Measurements from ENCODE around the gene LOXL1.

Gene LOXL1

GRCh38 chr15:73919706-73920105, 6.6 kb upstream of the LOXL1 start:
- Histone ChIP-seq H2AFZ (ENCODE audit: low read depth) (no peak overlapping the region), H3K27ac (no peak overlapping the region), H3K4me1 (ENCODE audit: low read depth, poor library complexity, severe bottlenecking) (no peaks in the 10 kb centered on the region)

GRCh38 chr15:73921254-73921925, 4.9 kb upstream of the LOXL1 start:
- Histone ChIP-seq H3K27ac (no peak overlapping the region), H3K4me3 (IDR thresholded peaks at IDR 0.05; ENCODE audit: insufficient read depth, low read depth, low read length) (no peak overlapping the region), H3K79me2 (ENCODE audit: insufficient read depth, low read depth) (no peaks in the 10 kb centered on the region), H4K20me1 (ENCODE audit: insufficient read depth) (no peaks in the 10 kb centered on the region), H3K9ac (no peak overlapping the region), H3K36me3 (ENCODE audit: insufficient read depth) (no peaks in the 10 kb centered on the region), H3K27me3 (ENCODE audit: insufficient read depth, low read depth) (peaks cover 2% of the 10 kb centered on the region; the same call in 1 of the 2 replicates), H3K4me1 (ENCODE audit: low read depth, poor library complexity, severe bottlenecking) (no peaks in the 10 kb centered on the region), H2AFZ (ENCODE audit: low read depth) (no peak overlapping the region), H3K4me2 (no peak overlapping the region)
- TF ChIP-seq CTCF (conservative IDR thresholded peaks at IDR 0.05; ENCODE audit: low read depth, low read length) = no peak

More at GRCh38 chr15:73919706-73920105, 6.6 kb upstream of the LOXL1 start:
- TF ChIP-seq CTCF (conservative IDR thresholded peaks at IDR 0.05; ENCODE audit: low read depth, low read length) = no peak
- no peak overlapping the region for H3K4me3 ChIP-seq (IDR thresholded peaks at IDR 0.05; ENCODE audit: insufficient read depth, low read depth, low read length)
- H3K79me2 ChIP-seq (ENCODE audit: insufficient read depth, low read depth) = no peaks in the 10 kb centered on the region
- no peaks in the 10 kb centered on the region for H3K36me3 ChIP-seq (ENCODE audit: insufficient read depth)
- H3K9ac ChIP-seq = no peak overlapping the region
- no peaks in the 10 kb centered on the region for H4K20me1 ChIP-seq (ENCODE audit: insufficient read depth)
- H3K27me3 ChIP-seq (ENCODE audit: insufficient read depth, low read depth) = peaks cover 2% of the 10 kb centered on the region; the same call in 1 of the 2 replicates
- H3K4me2 ChIP-seq = no peak overlapping the region

DNA sequence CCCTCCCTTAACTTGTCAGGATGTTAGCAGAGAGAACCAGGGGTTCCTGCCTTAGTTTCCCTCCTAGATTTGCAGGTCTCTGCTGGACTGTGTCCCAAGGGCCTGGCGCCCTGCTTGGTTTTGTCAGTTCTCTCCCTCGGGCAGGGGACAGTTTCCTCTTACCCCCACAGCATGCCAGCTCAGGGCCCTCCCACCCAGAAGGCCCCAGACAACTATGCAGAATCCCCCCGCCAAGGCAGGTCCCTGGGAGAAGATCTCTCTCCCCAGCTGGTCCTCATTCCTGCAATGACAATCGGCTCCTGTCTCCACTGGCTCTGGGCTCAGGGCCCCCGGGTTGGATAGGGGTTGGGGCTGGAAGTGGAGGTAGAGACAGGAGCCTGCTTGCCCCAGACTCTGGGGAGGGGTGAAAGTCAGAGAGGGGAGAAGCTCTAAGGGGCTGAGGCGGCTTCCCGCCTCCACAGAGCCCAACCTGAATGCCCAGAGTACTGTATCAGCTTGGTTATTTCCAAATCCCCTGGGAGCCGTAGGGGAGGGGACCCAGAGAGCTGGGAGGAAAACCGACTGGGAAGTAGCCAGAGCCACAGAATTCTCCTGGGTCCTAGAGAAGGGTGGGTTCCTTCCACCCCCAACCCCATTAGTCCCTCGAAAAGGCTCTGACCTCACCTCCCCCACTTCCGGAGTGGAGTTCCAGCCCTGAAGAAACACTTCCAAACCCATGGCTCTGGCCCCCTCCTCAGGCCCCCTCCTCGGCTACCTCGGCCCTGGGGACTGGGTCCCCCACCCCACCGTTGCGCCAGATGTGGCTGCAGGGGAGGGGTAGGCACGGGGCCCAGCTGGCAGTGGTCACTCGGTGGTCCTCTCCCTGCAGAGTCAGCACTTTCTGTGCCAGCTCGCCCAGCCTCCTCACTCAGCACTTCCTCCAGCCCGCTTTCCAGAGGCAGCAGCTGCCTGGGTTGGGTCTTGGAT, 3.8 kb upstream of the LOXL1 start:
- peaks cover 2% of the 10 kb centered on the region; the same call in 1 of the 2 replicates for H3K27me3 ChIP-seq (ENCODE audit: insufficient read depth, low read depth)
- no peaks in the 10 kb centered on the region for H3K4me1 ChIP-seq (ENCODE audit: low read depth, poor library complexity, severe bottlenecking)
- H3K9ac ChIP-seq = no peak overlapping the region
- no peaks in the 10 kb centered on the region for H3K79me2 ChIP-seq (ENCODE audit: insufficient read depth, low read depth)
- no peak overlapping the region for H3K4me2 ChIP-seq
- no peak overlapping the region for H3K27ac ChIP-seq
- H3K36me3 ChIP-seq (ENCODE audit: insufficient read depth) = no peaks in the 10 kb centered on the region
- no peak overlapping the region for H2AFZ ChIP-seq (ENCODE audit: low read depth)
- H3K4me3 ChIP-seq (IDR thresholded peaks at IDR 0.05; ENCODE audit: insufficient read depth, low read depth, low read length) = no peak overlapping the region
- TF ChIP-seq CTCF (conservative IDR thresholded peaks at IDR 0.05; ENCODE audit: low read depth, low read length) = no peak
- H4K20me1 ChIP-seq (ENCODE audit: insufficient read depth) = no peaks in the 10 kb centered on the region

DNA sequence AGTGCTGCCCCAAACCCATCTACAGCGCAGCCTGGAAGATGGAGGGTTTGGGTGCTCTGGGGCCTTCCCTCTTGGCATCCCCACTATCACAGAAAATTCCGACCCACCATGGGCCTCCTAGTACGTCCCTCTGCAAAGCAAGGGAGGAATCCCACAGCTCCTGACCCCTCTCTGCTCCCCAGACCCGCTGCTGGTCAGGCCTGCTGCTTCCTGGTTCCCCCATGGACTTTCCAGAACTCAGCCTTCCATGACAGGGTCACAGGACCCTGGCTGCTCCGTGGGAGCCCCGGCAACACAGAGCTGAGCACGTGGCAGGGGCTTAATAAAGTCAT, 3.1 kb upstream of the LOXL1 start:
- Histone ChIP-seq H4K20me1 (ENCODE audit: insufficient read depth) (no peaks in the 10 kb centered on the region), H3K27ac (no peak overlapping the region), H3K4me2 (no peak overlapping the region), H3K79me2 (ENCODE audit: insufficient read depth, low read depth) (no peaks in the 10 kb centered on the region), H3K36me3 (ENCODE audit: insufficient read depth) (no peaks in the 10 kb centered on the region), H2AFZ (ENCODE audit: low read depth) (no peak overlapping the region), H3K9ac (no peak overlapping the region), H3K4me3 (IDR thresholded peaks at IDR 0.05; ENCODE audit: insufficient read depth, low read depth, low read length) (no peak overlapping the region), H3K27me3 (ENCODE audit: insufficient read depth, low read depth) (peaks cover 4% of the 10 kb centered on the region; the same call in 1 of the 2 replicates), H3K4me1 (ENCODE audit: low read depth, poor library complexity, severe bottlenecking) (no peaks in the 10 kb centered on the region)
- TF ChIP-seq CTCF (conservative IDR thresholded peaks at IDR 0.05; ENCODE audit: low read depth, low read length) = no peak

Data from KMS-11 (cell line).